Measurements from ENCODE around the gene SETSIP.
A peak's percentile ranks its signal among the peaks of the same experiment; 100 is the strongest.
"Not testable (repeated sequence)": the region's sequence is repeated elsewhere in the genome, so short reads cannot be mapped to it uniquely, and the experiment has no call there.

The SETSIP gene

DNA sequence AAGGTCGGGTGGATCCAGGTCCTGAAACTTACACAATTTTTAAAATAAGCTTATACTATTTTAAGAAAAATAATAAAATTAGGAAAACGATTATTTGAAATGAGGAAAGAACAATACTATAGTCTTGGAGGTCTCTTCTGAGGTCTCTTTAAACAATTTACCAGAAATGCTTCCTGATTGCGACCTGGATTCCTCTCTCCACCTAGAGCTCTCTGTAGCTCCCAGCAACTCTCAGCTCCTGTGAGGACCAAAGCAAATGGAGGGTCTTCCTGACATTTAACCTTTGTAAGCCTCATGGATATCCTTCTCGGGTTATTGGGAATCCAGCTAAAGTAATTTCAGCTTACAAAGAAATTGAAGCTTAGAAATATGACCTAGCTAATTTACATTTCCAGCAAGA, 5.8 kb upstream of the SETSIP start:
- in situ Hi-C loops (cut with HindIII; ENCODE audit: low sequenced_read_pairs) = no loop called here
- DNase-seq (ENCODE audit: low read depth) = no peak
- TF ChIP-seq, protein P1, sequence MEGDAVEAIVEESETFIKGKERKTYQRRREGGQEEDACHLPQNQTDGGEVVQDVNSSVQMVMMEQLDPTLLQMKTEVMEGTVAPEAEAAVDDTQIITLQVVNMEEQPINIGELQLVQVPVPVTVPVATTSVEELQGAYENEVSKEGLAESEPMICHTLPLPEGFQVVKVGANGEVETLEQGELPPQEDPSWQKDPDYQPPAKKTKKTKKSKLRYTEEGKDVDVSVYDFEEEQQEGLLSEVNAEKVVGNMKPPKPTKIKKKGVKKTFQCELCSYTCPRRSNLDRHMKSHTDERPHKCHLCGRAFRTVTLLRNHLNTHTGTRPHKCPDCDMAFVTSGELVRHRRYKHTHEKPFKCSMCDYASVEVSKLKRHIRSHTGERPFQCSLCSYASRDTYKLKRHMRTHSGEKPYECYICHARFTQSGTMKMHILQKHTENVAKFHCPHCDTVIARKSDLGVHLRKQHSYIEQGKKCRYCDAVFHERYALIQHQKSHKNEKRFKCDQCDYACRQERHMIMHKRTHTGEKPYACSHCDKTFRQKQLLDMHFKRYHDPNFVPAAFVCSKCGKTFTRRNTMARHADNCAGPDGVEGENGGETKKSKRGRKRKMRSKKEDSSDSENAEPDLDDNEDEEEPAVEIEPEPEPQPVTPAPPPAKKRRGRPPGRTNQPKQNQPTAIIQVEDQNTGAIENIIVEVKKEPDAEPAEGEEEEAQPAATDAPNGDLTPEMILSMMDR (IDR thresholded peaks at IDR 0.05; ENCODE audit: low read depth, low read length, missing control alignments) = no peak
- H3K4me3 ChIP-seq (ENCODE audit: low read depth, low read length) = peak overlapping the region; percentile 91

DNA sequence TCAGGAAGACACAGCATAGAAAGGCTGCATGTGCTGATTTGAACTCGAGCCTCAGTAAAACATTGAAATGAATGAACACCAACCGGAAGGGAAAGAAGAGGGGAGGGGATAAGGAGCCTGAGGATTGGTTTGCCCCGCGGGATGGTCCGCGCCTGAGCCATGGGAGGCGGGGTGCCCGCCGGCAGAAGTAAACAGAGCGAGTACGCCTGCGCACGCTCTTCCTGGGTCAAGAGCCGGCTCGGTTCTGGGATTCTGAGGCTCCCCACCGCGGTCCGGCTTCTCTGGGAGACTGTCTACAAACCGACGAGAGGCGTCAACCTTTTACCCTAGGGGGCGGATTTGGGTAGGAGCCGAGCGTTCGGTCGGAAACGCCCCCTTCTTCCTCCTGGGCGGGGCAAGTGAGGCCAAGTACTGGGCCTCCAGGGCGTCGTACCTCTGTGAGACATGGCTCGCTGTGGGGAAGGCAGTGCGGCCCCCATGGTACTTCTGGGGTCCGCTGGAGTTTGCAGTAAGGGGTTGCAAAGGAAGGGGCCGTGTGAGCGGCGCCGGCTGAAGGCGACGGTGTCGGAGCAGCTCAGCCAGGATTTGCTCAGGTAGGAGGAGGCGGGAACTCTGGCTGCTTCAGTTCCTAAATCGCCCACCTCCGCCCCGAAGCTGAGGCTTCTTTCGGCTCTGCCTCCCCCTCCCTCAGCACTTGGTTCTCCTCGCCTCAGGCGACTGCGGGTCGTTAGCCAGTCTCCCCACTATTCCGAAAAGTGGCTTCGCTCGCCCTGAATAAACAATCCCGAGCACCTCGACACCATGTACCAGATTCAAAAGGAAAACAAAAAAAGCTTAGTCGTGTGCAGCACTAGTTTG, 5.1 kb upstream of the SETSIP start, which contains the start of gene BTBD8:
Gene BTBD8 (plus strand): TSS at position 218 of the 858 bp plus-strand sequence. CDS start 227 bp downstream, at position 445.
- TF ChIP-seq, protein P1 (IDR thresholded peaks at IDR 0.05; ENCODE audit: low read depth, low read length, missing control alignments) = no peak
- in situ Hi-C loops (cut with HindIII; ENCODE audit: low sequenced_read_pairs) = no loop called here
- H3K4me3 ChIP-seq (ENCODE audit: low read depth, low read length) = peak within 1 kb of the TSS; percentile 91
- peak; percentile 44 for DNase-seq (ENCODE audit: low read depth)

DNA sequence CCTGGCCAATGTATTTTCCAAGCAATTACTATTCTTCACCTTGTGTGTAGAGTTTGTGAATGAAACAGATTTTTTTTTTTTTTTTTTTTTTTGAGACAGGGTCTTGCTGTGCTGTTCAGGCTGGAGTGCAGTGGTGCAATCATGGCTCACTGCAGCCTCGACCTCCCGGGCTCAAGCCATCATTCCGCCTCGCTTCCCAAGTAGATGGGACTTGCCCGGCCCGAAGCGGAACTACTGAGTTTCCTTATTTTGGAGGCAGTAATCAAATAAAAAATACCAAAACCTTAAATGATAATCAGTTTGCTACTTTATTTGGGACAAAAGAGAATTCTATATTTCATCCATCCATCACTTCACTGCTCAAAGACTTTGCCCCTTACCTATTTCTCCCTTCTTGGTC, 4.2 kb upstream of the SETSIP start:
- in situ Hi-C loops (cut with HindIII; ENCODE audit: low sequenced_read_pairs) = no loop called here
- H3K4me3 ChIP-seq (ENCODE audit: low read depth, low read length) = peak overlapping the region; percentile 91
- TF ChIP-seq, protein P1 (IDR thresholded peaks at IDR 0.05; ENCODE audit: low read depth, low read length, missing control alignments) = no peak
- DNase-seq (ENCODE audit: low read depth) = no peak

DNA sequence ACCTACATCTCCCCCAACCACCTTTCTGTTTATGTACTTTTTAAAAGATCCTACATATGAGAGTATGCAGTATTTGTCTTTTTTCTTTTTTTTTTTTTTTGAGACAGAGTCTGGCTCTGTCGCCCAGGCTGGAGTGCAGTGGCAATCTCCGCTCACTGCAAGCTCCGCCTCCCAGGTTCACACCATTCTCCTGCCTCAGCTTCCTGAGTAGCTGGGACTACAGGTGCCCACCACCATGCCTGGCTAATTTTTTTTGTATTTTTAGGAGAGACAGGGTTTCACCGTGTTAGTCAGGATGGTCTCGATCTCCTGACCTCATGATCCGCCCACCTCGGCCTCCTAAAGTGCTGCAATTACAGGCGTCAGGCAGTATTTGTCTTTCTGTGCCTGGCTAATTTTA, 2.9 kb upstream of the SETSIP start:
- H3K4me3 ChIP-seq (ENCODE audit: low read depth, low read length); in situ Hi-C loops (cut with HindIII; ENCODE audit: low sequenced_read_pairs); DNase-seq (ENCODE audit: low read depth): not testable (repeated sequence)

DNA sequence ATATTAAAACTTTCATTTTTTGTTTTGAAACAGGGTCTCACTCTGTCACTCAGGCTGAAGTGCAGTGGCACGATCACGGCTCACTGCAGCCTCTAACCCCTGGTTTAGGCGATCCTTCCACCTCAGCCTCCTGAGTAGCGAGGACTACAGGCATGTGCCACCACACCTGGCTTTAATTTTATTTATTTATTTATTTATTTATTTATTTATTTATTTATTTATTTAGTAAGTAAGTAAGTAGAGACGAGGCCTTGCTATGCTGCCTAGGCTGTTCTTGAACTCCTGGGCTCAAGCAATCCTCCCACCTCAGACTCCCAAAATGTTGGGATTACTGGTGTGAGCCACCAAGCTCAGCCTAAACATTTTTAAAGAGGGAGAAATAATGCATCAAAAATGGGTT, 1.2 kb upstream of the SETSIP start:
- no peak for DNase-seq (ENCODE audit: low read depth)
- no peak overlapping the region for H3K4me3 ChIP-seq (ENCODE audit: low read depth, low read length)
- in situ Hi-C loops (cut with HindIII; ENCODE audit: low sequenced_read_pairs) = no loop called here
- TF ChIP-seq, protein P1 (IDR thresholded peaks at IDR 0.05; ENCODE audit: low read depth, low read length, missing control alignments) = no peak

DNA sequence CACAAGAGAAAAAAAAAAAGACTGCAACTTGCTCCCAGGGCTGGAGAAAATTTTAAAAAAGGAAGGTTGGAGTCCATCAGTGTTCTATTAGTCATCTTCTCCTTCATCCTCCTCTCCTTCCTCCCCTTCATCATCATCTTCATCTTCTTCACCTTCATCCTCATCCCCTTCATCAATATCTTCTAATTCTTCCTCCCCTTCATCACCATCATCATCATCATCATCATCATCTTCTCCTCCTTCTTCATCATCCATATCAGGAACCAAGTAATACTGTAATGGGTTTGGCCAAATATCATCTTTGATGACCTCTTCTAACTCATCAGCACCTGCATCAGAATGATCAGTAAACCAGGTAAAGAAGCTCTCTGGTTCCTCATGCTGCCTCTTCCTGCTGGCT, 765 bp downstream of the SETSIP start:
- in situ Hi-C loops (cut with HindIII; ENCODE audit: low sequenced_read_pairs); H3K4me3 ChIP-seq (ENCODE audit: low read depth, low read length); DNase-seq (ENCODE audit: low read depth): not testable (repeated sequence)

DNA sequence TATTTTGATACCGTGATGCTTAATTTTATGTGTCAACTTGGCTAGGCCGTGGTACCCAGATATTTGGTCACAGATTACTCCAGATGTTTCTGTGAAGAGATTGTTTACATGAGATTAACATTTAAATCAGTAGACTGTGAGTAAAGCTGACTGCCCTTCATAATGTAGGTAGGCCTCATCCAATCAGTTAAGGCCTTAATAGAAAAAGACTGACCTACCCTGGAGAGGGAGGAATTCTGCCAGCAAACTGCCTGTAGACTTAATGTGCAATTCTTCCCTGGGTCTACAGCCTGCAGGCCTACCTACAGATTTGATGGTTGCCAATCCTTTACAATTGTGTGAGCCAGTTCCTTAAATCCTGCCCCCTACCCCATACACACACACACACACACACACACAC, 4.3 kb downstream of the SETSIP start:
- in situ Hi-C loops (cut with HindIII; ENCODE audit: low sequenced_read_pairs) = no loop called here
- DNase-seq (ENCODE audit: low read depth) = no peak
- no peak overlapping the region for H3K4me3 ChIP-seq (ENCODE audit: low read depth, low read length)
- TF ChIP-seq, protein P1 (IDR thresholded peaks at IDR 0.05; ENCODE audit: low read depth, low read length, missing control alignments) = no peak

All from astrocyte of the cerebellum (primary cell).